ENCODE data around the gene LRP8.
A peak's percentile ranks its signal among the peaks of the same experiment; 100 is the strongest.

Gene LRP8

DNA sequence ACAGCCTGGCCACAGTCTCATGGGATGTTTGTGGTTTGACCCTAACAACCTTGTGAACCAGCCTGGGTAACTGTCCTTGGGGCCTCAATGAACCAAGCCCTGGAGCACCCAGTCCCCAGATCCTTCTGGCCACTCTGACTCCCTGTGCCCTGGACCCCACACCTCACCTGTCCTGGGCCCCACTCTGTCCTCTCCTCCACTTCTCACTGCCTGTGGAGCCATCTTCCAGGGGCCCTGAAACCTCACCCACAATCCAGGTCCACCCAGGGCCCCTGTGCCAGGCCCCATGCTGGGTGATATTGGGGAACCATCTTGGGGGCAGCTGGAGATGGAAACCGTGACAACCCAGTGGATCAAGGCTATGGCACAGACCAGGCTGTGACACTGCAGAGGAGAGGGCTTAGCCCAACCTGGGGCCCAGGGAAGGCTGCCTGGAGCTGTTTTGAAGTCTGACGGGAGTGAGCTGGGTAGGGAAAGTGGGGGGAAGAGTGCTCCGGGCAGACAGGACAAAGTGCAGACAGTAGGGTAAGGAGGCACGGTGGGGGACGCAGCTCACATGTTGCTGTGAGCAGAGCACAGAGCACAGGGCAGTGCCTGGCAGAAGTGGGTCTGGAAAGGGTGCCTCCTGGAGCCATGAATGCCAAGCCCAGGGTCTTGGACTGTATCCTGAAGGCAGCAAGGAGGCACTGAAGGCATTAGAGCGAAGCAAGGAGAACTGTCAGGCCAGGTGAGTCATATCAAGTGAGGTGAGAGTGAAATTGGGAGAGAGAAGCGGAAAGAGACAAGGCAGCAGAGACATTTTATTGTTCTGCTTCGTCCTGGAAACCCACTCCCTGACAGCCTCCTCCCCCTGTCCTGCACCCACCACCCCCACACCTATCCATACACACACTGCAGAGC, 12.1 kb upstream of the LRP8 start:
- DNase-seq, result no peak

DNA sequence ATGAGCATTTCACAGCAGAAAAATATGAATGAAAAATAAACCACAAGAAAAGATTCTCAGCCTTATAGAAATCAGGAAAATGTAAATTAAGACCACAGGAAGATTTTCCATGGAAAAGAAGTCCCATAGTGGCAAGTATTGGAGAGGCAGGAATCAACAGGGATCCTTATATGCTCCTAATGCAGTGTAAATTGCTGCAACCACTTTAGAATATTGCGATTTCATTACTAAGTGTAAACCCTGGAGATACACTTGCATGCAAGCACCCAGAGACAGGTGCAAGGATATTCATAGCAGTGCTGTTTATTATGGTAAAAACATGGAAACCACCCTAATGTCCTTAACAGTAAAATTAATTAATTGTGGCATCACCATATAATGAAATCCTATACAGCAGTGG, 10.6 kb upstream of the LRP8 start:
- no peak for DNase-seq

DNA sequence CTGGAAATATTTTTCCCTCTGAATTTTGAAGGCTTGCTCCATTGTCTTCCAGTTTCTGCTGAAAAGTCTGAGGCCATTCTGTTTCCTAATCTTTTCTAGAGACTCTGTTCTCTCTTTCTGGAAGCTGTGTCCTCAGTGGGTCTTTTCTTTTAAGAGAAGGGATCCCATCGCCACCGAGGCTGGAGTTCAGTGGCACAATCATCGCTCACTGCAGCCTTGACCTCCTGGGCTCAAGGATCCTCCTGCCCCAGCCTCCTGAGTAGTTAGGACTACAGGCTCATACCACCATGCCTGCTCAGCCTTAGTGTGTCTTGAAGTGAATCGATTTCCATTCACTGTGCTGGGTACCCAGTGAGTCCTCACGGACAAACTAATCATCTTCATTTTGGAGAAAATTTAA, 9.6 kb upstream of the LRP8 start:
- DNase-seq, result no peak

DNA sequence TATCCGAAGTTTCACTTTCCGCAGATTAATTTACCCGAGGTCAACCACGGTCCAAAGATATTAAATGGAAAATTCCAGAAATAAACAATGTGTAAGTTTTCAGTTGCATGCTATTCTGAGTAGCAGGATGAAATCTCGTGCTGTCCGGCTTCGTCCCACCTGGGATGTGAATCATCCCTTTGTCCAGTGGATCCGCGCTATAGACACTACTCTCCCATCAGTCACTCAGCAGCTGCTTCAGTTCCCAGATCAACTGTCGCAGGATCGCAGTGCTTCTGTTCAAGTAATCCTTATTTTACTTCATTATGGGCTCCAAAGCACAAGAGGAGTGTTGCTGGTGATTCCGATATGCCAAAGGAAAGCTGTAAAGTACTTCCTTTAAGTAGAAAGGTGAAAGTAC, 8.3 kb upstream of the LRP8 start:
- DNase-seq, result no peak

DNA sequence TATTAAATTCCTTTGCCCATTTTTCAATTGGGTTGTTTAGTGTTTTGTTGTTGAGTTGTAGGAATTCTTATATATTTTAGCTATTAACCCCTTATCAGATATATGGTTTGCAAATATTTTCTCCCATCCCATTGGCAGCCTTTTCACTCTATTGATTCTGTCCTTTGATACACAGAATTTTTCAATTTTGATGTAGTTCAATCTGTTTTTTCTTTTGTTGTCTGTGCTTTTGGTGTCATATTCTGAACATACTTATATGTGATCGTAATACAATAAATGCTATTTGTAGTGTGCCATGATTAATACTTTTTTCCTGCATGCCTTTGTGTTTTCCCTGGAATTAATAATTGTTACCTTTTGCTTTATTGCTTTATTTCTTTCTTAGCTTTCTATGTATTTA, 7.8 kb upstream of the LRP8 start:
- DNase-seq, result no peak

DNA sequence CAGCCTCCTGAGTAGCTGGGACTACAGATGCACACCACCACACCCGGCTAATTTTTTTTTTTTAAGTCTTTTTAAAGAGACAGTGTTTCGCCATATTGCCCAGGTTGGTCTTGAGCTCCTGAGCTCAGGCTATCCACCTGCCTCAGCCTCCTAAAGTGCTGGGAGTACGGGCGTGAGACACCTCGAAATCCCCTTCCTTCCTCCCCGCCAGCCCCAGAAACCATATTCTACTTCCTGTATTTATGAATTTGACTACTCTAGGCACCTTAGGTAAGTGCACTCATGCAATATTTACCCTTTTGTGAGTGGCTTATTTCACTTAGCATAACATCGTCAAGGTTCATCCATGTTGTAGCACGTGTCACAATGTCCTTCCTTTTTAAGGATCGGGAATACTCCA, 6.9 kb upstream of the LRP8 start:
- no peak for DNase-seq

DNA sequence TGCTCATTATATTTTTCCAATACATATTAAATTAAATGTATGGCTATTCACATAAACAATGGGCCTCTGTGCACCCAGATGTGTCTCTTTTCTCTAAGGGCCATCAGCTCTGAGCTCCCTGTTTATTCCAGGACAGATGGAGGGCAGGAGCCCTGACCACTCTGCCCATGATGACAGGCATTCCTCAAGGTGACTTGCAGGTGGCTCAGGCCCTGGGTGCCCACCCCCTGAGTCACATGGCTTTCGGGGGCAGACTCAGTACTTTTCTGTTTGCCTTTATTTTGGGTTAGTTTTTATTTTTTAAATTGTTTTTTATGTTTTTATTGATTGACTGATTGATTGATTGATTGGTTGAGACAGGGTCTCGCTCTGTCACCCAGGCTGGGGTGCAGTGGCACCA, 6.4 kb upstream of the LRP8 start:
- no peak for DNase-seq

DNA sequence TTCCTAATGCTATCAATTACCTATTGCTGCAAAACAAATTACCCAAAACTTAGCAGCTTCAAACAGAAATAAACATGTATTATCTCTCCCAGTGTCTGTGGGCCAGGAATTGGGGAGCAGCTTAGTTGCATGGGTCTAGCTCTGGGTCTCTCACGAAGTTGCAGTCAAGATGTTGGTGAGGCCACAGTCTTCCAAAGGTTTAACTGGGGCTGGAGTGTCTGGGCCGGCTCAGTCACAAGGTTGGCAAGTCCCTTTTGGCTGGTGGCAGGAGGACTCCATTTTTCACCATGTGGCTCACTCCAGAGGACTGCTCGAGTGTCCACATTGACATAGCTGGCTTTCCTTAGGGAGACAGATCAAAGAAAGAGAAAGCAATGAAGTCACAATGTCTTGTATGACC, 5.0 kb upstream of the LRP8 start:
- DNase-seq, result no peak

DNA sequence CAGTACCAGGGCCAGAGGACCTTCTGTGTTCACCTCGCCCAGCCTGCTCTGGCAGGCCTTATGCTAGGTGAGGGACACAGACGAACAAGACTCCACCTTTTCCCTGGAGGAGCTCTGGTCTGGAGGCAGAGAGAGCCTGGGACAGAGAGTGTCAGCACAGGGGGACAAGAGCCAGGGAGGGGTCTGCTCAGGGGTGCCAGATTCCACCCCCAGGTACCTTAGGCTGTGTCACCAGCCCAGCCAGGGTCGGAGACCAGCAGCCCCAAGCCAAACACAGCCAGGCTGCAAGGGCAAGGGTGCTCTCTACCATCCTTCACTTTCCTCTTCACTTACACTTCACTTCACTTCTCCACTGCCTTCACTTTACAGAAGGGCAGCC, 4.3 kb upstream of the LRP8 start:
- DNase-seq, result no peak

DNA sequence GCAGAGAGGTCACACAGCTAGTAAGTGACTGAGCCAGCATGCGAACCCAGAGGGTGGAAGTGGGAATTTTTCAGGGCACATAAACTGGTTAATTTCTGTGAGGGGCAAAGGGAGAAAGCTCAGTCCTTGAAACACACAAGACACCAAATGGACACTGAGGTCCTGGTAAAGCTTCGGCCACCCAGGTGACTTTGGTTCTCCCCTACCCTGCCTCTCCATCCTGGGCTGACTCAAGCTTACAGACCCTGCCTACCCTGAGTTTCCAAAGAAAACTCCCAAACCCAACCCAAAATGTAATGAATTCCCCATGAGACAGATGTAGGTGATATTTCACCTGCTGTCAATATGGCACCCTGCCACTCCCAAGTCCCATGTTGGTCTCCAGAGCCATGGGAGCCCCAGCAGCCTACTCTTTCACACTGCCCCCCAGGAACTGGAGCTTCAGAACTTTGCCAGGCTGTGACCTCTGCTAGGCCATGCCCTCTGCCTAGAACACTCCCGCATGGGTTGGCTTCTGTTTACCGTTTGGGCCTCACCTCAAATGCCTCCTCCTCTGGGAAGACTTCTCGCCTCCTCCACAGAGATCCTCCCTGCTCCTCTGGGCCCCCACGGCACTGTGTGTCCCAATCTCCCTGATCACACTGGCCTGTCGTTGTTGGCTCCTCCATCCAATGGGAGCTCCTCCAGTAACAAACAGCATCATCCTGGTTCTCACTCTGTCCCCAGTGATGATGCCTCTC, 3.7 kb upstream of the LRP8 start:
- no peak for DNase-seq

DNA sequence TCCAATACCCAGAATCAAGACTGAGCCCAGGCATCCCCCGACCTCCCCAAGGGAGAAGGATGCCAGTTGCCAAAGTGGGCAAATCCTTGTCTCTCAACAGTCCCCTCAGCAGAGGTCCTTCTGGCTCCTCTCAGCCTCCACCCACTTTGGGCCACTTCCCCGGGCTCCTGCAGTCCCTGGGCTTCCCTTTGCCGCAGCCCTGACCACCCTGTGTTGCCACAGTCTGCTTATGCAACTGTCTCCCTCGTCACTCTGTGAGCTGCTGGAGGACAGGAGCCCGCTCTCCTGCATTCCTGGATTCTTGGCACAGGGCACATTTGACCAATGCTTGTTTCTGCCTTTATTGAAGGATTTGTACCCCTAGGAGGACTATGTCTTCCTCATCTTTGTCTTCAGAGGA, 2.9 kb upstream of the LRP8 start:
- DNase-seq, result no peak

DNA sequence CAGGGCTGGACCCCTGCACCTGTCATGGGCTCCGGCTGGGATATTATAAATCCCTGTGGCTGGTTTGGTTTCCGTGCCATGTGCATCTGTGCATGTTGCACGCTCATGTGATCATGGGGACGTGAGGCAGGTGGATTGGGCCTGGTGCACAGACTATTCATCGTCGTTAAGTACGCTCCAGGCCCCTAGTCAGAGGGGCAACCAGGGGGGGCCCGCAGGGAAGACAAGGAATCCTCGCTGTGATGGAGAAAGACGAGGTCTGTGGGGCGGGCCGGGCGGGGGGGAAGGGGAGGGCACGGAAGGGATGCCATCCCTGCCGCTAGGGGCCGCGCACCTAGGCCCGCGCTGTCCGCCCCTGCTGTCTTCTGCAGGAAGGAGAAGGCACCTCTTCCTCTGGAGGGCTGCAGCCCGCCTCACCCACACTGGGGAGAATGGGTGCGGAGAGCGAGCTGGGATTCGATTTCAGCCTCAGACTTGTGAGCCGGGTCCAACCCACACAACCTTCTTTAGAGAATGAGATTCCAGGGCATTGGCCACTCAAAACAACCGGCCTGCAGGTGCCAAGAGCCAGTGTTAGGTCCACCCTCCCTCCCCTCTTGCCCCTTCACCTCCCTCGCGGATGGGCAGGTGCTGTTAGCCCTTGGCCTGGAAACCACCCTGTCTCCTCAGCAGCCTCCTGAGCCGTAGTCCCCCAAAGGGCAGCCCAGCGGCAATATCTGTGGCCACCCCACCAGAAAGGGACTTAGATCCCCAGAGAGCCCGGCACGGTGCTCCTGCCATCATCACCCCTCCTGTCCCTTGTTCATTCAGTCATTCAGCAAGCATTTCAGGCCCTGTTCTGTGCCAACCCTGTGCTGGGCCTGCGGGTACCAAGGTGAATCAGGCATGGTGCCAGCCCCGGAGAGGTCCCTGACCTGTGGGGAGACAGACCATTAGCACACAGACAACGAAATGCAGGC, 950 bp upstream of the LRP8 start:
- DNase-seq, result no peak

DNA sequence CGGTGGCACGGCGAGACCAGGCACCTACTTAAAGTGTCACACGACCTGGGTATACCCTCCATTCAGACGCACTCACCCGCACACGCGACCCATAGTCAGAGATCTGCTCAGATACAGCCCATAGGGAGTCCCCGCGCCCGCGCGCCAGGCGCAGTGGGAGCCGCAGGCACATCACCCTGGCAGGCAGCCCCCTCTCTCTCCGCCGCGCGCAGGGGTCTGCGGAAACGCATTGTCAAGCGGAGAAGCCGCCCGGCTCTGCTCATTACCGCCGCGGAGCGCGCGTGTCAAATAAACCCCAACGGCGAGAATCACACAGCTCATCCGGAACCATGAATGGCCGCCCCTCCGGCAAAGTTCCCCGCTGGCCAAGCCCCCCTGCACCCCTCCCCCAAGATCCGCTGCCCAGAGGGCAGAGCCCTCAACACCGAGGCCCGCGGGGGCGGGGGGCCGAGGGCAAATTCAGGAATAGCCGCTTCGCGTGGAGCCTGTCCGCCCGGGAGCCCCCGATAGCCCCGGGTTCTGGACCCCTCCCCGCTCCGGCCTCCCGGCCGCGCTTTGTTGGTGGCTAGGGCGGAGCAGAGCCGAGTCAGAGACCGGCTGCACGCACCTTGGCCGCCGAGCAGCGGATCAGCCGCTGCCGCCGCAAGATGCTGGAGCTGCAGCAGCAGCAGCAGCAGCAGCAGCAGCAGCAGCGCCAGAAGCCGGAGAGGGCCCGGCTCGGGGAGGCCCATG, 522 bp downstream of the LRP8 start:
- peak; percentile 19 for DNase-seq

DNA sequence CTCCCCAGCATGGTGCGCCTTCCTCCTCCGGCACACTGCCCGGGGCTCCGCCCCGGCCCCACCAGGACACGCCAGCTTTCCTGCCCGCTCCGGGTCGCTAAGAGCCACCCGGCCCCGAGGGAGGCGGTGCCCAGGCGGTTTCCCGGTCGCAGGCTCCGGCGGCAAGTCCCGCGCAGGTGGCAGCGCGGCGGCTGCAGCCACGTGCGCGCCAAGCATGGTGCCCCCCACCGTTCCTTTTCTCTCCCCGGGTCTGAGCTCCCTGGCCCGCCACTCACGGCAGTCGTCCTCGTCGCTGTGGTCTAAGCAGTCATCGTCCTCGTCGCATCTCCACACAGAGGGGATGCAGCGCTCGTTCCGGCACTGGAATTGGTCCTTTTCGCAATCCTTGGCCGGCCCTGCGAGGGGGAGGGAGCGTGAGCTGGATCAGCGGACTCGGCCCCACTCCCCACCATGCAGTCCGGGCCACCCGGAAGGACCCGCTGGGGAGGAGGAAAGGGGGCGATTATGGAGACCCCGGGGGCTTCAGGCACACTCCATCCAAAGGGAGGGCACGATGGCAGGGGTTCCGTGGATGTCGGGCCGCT, 1.2 kb downstream of the LRP8 start:
- peak; percentile 52 for DNase-seq

DNA sequence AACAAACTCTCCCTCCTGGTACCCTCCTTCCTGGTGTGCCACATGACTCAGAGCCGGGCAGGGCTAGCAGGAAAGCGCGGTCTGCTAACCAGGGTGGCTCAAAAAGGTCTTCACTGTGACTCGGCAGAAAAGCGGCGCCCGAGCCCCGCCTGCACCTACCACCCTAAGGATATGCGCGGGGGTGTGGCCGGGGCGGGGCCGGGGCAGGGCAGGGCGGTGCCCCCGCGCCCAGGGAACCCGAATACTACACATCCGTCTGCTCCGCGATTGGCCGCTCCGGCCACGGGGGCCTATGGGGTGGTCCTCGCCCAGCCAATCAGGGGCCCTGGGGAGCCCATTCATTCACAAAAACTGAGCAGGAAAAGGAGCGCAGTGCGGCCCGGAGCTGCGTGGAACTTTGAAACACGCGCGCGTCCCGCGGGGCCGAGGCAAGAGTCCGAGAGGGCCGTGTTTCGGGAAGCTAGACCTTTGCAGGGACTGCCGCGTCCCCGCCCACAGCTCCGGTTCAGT, 1.7 kb downstream of the LRP8 start:
- DNase-seq, result peak; percentile 87

DNA sequence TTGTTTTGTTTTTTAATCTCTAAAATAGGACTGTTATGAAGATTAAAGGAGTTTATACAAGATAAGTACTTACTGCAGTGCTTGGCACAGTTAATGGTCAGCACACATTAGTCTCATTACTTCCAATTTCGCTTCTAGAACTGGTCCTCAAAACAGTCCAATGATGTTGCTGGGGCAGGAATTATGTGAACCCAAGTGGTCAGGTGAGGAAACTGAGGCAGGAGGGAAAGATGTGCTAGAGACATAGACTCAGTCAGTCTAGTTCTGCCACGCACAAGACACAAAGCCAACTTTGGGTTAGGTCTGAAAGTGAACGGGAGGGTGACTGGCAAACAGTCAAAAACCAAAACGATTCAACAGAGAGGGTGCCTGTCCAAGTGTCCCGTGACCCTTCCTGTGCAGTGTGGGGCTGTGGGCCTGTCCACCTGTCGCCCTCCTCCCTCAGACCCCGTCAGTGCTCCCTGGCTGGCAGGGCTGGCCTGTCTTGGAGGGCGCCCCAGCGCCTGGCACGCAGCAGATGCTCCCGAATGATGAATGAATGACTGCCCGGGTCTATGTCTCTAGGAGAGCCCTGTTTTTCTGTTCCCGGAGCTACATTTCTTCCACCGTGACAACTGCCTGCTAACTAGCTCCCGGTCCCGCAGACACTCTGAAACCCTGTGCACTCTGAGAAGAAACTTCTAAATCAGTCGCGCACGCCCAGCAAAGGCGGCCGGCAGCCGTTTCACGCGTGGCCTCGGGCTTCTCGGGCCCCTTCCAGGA, 2.4 kb downstream of the LRP8 start:
- no peak for DNase-seq

DNA sequence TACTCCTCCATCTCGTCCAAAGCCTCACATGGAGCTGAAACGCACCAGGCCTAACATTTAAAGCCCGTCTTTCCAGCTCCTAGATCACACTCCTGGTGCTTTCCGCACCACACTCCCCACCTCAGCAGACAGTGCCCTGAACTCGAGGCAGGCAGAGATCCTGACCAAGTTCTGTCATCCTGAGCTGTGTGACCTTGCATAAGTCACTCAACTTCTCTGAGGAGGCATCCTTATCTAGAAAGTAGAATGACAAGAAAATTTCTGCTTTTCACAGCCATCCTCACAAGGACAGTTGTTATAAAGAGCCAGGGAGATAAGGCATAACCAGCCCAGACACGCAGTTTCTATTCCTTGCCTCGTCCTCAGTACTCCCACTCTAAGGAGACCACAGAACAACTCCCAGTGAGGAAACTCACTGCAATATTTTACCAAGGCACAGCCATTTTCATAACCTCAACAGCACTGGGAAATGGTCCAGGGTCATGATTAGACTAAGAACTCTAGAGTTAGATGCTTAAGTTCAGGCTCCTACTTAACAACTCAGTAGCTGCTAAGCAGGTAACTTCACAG, 3.1 kb downstream of the LRP8 start:
- no peak for DNase-seq

DNA sequence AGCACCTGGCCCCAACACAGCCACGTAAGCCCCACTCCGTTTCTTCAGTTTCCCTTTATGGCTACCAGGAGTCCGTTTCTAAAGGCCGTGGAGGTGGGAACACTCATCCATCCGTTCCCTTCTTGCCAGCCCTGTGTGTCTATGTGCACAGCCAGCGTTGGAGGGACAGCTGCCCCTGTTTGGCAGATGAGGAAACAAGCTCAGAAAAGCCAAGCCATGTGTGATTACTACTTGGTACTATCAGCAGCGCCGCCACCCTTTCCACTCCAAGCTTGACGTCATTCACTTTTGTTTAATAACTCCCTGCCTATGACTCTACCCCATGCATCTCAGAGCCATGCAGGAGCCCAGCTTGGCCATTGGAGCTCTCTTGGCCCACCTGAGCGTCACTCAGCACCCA, 3.5 kb downstream of the LRP8 start:
- DNase-seq, result no peak

DNA sequence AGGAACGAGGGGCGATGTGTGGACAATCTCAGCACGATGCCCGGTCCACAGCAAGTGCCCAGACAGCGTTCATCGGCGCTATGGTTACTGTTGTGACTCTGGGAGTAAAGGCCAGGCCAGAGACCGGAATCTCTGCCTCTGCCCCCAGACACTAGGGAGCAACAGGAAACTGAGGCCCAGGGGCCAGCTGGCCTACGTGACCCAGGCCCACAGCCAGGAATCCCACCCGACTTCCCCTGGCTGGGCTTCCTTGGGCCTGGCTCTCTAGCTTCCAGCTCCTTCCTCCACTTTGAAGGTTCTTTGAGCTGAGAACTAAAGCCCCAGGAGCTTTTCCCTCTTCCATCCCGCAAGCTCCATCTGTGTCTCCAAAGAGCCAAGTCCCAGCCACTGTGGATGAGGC, 4.6 kb downstream of the LRP8 start:
- DNase-seq, result no peak

DNA sequence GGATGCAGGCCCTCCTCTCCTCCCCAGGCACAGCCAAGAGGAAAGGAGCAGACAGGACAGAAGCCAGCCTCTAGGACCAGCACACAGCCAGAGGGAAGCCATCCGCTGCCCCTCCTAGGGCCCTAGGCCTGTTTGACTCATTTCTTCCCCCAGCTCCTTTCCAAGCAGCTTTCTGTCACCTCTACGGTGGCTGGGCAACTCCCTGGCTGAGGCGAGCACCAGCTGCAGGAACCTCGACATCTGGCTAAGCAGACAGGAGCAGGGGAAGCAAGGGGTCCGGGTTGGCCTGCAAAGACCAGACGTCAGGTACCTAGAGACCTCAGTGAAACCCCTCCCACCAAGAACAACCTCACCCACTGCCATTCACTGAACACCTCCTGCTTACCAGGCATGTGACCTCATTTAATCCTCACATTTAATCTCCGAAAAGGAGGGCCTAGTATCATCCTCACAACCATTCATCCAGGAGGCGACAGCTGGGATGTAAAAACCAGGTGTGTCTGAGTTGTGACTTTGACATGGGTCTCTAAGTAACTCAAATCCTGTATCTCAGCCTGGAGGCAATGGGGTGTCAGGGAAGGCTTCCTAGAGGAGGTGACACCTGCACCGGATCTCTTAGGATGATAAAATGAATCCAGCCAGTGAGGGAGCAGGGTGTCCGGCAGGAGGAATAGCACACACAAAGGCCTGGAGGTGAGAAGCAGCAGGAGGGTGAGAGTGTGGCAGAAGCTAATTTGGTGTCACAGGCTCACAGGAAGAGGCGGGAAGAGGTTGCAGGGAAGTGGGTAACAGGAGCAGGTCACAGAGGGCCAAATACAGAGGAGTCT, 5.9 kb downstream of the LRP8 start:
- no peak for DNase-seq

All from COR-L47 (cell line).